Medulla oblongata (tissue), 1 donor: ENCODE data around the gene HOXD12.

ENCODE experiments used
- DNase-seq: peaks from one replicate; pipeline ENCODE4 v3.0.0-alpha.2; 2015; ENCODE audit errors: extremely low spot score

The HOXD12 gene

GRCh38 chr2:176080540-176081375 lies 18.8 kb upstream of the HOXD12 start:
- no peak for DNase-seq

- DNase-seq: no peak
These were observed 18.2 kb upstream of the HOXD12 start for GRCh38 chr2:176081376-176081836.

GRCh38 chr2:176081837-176082524 lies 17.6 kb upstream of the HOXD12 start:
- no peak for DNase-seq

DNA sequence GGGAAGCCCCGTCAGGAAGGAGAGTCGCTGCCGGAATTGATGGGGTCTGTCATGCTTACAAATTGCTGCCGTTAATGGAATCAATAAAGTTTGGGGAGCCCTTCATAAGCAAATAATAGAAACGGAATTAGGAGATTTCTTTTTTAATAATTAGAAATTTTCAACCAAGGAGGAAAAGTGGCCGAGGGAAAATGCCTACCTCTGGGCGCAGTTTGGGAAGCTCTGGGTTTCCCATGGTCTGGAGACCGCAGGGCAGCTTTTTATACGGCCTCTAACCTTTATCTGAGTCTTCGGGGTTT lies 17.1 kb upstream of the HOXD12 start:
- DNase-seq: no peak

DNA sequence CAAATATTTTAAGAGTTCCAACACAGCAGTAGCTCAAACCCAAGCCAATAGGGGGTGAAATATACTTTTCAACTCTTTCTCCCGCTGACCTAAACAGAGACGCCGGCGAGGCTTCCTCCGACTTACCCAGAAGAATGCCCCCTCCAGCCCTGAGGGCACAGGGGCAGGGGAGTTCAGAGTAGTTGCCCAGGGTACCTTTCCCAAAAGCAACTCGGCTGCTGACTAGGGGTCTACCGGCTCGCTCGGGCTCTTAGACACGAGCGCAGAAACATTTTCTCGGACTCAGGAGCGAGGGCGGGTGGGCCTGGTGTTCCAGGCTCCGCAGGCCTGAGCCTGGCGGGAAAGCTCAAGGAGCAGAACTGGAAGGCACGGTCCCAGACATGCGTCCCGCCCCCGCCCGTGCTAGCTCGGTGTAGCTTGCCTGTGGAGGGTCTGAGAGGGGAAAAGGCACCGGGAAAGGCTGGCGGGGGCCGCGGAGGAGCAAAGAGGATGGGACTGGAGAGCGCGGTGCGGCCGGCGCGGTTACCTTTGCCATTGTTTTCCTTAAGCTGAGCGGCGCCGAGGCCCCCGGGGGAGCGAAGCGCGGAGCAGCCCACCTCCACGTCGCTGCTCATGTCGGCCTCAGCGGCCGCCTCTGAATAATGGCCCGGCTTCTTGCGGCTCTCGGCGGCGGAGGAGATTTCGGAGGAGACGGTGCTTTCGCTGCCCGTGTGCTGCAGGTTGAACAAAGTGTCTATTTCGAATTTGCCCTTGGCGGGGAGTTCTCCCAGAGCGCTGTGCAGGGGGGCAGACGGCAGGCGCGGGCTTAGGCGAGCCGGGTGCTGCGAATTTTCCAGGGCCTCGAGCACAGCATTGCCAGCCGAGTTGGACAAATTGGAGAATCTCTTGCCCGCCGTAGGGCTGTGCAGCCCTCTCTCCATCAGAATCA lies 16.5 kb upstream of the HOXD12 start:
- DNase-seq: no peak

- no peak for DNase-seq
These were observed 15.8 kb upstream of the HOXD12 start, which contains the start of gene EVX2 for GRCh38 chr2:176083796-176084261. TSS of gene EVX2 (minus strand) at chr2:176083962. CDS start at chr2:176083776, 186 bp downstream.

GRCh38 chr2:176084611-176085119 lies 14.9 kb upstream of the HOXD12 start:
- DNase-seq: no peak

GRCh38 chr2:176085120-176085788 lies 14.3 kb upstream of the HOXD12 start:
- no peak for DNase-seq

GRCh38 chr2:176085861-176086771 lies 13.5 kb upstream of the HOXD12 start:
- peak; percentile 65 for DNase-seq

- DNase-seq: no peak
These were observed 12.1 kb upstream of the HOXD12 start for GRCh38 chr2:176087330-176088047.

GRCh38 chr2:176088048-176088936 lies 11.3 kb upstream of the HOXD12 start:
- DNase-seq: peak; percentile 67

- no peak for DNase-seq
These were observed 10.4 kb upstream of the HOXD12 start for GRCh38 chr2:176088937-176089842.

DNA sequence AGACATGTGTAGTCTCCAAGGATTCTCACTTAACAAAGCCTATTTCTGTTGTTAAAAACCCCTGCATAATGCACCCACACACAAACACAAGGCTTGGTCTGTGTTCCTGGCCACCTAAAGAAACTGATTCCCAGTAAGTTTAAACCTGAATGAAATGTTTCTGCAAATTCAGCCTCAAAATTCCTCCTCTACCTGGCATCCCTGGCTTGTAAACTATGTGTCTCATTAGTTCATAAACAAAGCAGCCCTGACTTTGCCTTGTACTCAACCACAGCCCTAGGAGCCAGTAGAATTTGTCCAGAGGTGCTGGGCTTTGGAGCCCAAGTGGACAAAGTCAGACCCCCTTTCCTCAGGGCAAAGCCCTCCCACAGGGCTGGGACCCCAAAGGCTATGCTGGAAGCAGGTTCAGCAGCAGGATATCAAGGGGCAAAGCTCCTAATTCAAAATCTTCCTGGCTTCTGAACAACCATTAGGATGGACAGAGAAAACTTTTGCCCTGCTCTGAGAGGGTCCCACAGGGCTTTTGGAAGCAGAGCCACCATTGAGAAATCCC lies 9.7 kb upstream of the HOXD12 start:
- no peak for DNase-seq

GRCh38 chr2:176090862-176091261 lies 8.7 kb upstream of the HOXD12 start:
- no peak for DNase-seq

DNA sequence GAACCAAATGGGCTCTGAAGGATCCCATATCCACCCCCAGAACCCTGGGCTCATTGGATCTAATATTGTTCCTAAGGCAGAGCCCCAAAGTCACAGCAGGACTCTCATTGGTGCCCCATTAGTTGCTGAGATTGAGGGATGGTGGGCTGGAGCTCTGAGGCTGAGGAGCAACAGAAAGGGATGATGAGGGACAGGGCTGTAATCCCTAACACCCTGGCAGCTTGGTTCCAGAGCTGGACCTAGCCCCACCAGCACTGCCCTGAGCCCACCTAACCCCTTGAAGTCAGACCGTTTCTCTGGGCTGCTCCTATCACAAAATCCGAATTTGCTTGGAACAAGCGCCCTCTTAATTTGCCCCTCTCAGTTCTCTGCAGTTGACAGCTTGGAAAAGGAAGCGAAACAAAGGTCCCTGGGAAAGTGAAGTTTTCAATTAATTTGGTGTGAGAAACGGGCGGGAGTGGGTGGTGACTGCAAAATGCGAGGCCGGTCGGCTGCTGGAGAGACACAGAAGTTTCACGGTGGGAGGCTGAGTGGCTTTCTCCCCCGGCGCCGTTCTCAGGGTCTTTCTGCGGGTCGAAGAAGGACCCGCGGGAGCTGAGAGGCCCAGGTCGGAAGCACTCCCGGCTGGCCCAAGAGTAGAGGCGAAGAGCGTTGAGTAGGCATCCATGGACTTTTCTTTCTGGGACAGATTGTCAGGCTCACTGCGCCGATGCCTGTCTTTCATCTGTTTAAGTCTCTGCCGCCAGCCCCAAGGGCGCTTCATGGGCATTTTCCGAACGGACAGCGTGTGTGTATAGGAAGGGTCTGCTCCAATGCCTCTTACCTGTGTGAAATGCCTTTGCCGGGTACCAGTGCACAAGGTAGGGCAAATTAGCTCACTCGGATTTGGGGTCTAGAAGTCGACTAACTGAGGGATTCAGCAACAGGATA lies 8.0 kb upstream of the HOXD12 start:
- no peak for DNase-seq
